ENCODE data around the gene CUL4B.
A peak's percentile ranks its signal among the peaks of the same experiment; 100 is the strongest.
"Not testable (repeated sequence)": the region's sequence is repeated elsewhere in the genome, so short reads cannot be mapped to it uniquely, and the experiment has no call there.

CUL4B gene

DNA sequence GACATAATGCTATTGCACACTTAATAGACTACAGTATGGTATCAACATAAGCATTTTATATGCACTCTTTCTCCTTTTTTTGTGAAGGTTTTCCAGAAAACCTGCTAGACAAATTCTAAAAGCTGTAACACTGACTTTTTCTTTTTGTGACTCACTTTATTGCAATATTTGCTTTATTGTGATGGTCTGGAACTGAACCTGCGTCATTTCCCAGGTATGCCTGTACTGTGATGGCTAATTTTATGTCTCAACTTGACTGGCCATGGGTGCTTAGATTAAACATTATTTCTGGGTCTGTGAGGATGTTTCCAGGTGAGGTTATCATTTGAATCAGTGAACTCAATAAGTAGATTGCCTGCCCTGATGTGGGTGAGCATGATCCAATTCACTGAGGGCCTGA is 56.2 kb downstream of the CUL4B start:
- ChIA-PET CTCF (no interaction called here), POLR2A (ENCODE audit: low non-redundant PET) (no interaction called here)

DNA sequence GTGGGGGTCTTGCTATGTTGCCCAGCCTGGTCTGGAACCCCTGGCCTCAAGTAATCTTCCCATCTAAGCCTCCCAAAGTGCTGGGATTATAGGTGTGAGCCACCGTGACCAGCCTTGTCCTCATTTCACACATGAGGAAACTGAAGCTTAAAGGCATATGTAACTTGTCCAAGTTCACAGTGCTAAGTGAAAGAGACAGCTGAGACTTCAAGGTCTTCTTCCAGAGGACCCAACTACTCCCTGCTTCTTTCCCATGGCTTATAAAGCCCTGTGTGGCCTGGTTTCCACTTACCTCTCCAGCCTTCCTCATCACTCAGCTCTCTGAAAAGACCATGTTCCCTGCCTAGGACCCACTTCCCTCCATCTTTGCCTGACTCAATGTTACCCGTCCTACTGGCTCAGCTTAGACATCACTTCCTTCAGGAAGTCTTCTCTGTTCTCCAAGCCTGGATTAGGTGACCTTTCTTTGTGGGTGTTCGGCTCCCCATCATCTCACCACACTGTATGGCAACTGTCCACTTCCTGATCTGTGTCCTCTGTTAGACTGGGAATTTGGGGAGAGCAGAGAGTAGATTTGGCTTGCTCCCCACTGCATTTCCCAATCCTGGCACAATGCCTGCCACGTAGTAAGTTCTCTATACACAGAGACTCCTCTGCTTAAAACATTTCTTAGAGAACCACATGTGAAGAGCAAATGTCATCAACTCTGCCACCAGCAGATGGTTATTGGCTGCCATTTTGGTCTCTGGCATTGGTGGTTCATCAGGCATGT is 61.3 kb downstream of the CUL4B start:
- ChIA-PET POLR2A (ENCODE audit: low non-redundant PET) (no interaction called here), CTCF (no interaction called here)
- TF ChIP-seq, protein P1, sequence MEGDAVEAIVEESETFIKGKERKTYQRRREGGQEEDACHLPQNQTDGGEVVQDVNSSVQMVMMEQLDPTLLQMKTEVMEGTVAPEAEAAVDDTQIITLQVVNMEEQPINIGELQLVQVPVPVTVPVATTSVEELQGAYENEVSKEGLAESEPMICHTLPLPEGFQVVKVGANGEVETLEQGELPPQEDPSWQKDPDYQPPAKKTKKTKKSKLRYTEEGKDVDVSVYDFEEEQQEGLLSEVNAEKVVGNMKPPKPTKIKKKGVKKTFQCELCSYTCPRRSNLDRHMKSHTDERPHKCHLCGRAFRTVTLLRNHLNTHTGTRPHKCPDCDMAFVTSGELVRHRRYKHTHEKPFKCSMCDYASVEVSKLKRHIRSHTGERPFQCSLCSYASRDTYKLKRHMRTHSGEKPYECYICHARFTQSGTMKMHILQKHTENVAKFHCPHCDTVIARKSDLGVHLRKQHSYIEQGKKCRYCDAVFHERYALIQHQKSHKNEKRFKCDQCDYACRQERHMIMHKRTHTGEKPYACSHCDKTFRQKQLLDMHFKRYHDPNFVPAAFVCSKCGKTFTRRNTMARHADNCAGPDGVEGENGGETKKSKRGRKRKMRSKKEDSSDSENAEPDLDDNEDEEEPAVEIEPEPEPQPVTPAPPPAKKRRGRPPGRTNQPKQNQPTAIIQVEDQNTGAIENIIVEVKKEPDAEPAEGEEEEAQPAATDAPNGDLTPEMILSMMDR (conservative IDR thresholded peaks at IDR 0.05; ENCODE audit: low read depth) = no peak
- H3K27ac ChIP-seq = no peak overlapping the region
- no peak for DNase-seq (ENCODE audit: low spot score)

More for the DNA sequence above, 56.2 kb downstream of the CUL4B start:
- peak; percentile 20 for DNase-seq (ENCODE audit: low spot score)
- H3K27ac ChIP-seq = no peak overlapping the region
- TF ChIP-seq, protein P1 (conservative IDR thresholded peaks at IDR 0.05; ENCODE audit: low read depth) = no peak

DNA sequence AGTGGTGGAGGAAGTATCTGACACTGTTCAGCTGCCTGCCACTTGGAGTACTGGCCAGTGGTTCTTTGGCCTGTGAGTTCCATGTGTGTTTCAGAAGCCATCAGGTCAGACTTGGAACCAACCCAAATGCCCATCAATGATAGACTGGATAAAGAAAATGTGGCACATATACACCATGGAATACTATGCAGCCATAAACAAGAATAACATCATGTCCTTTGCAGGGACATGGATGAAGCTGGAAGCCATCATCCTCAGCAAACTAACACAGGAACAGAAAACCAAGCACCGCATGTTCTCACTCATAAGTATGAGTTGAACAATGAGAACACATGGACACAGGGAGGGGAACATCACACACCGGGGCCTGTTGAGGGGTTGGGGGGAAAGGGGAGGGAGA is 70.6 kb downstream of the CUL4B start:
- H3K27ac ChIP-seq; POLR2A ChIA-PET (ENCODE audit: low non-redundant PET); DNase-seq (ENCODE audit: low spot score): not testable (repeated sequence)
- CTCF ChIA-PET = interaction anchor here (0.6 kb wide), 1 partner anchor 109 kb away, joined by 3 read pairs; no protein-coding TSS in a partner anchor

DNA sequence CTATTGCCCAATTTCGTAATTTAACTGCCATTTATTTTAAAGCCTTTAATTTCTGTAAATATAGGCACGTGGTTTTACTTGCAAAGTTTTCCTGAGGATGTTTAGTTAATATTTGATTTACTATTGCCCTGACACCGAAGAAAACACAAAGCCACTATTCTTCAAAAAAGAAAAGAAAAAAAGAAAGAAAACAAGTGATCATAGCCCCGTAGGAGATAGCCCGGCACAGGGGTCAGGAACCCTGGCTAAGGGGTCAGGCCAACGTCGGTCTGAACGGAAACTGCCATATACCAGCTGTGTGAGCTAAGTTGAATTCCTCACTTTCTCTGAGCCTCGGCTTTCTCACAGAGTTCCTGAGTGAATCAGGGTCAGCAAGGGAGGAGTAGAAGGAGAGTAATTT is 74.0 kb downstream of the CUL4B start:
- POLR2A ChIA-PET (ENCODE audit: low non-redundant PET) = no interaction called here
- no peak for DNase-seq (ENCODE audit: low spot score)
- no peak overlapping the region for H3K27ac ChIP-seq
- CTCF ChIA-PET = no interaction called here
- TF ChIP-seq, protein P1 (conservative IDR thresholded peaks at IDR 0.05; ENCODE audit: low read depth) = no peak

DNA sequence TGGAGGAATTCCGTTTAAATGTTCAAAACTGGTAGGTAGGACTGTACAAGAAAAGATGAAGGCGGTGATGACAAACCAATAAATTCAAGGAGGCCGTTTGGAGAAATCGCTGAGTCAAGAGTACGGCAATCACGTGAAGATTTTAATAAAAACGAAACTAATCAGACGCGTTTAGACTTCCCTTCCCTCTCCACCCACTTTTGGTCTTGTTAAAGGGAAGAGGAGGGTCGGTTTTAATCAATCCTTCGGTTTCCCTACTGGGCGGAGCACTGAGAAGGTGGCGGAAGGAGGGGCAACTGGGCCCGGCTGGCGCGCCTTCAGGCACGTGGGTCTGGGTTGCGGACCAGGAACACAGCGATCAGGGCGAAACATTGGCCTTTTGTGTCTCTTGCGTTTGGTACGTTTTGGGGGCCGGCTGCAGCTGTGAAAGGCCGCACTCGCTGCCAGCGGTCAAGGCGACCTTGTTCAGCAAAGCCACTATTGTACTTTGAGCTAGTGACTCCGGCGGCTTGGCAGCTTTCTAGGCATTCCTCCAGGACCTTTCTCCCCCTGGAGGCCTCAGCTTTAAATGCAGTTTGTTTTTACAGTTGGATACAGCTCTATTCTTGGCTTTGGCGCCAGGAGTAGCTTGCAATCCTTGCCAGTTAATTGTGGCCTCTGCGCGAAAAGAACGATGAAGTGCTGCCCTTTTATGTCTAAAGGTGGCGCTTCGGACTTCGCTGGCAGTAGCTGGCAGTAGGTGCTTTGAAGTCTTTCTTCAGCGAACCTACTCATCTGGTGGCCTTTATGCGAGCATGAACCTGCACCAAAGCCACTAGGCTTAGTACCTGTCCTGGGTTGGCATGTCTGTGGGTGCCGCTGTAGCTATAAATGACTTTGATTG is 74.9 kb downstream of the CUL4B start:
- TF ChIP-seq, protein P1 (conservative IDR thresholded peaks at IDR 0.05; ENCODE audit: low read depth) = peak; percentile 67
- DNase-seq (ENCODE audit: low spot score) = peak; percentile 63
- ChIA-PET CTCF (interaction anchor here (0.6 to 0.7 kb wide), 2 partner anchors 69 to 107 kb away, joined by 3 read pairs; no protein-coding TSS in a partner anchor), POLR2A (ENCODE audit: low non-redundant PET) (no interaction called here)
- peak overlapping the region; percentile 92 for H3K27ac ChIP-seq

DNA sequence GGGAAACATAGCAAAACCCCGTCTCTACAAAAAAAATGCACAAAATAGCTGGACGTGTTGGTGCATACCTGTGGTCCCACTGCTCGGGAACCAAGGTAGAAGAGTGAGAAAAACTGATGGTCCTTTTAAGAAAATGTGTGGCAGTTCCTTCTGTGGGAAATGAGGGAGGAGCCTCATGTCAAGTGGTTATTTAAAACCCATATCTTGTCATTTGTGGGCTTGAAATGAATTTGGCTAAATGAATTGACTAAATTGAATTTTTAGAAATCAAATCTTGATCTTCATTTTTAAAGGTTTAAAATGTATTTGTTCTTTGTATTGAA is 75.5 kb downstream of the CUL4B start:
- ChIA-PET POLR2A (ENCODE audit: low non-redundant PET) (no interaction called here), CTCF (no interaction called here)
- TF ChIP-seq, protein P1 (conservative IDR thresholded peaks at IDR 0.05; ENCODE audit: low read depth) = no peak
- peak; percentile 3 for DNase-seq (ENCODE audit: low spot score)
- H3K27ac ChIP-seq = peak overlapping the region; percentile 92

DNA sequence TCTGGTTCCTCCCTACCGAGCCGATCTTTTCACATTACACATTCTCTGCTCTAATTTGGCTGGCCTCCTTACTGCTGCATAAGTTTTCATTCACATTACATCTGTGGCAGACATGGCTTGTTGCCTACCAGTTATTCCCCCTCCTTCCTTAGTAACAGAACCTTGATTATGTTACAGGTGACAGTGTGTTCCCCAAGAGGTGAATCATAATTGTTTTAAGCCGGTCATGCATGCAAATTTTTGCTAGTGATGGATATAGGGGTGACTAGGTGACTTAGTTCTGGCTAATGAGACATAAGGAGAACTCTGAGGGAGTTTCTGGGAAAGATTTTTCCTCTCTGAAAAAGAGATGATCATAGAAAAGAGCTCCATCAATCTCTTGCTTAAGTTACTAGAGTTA is 83.3 kb downstream of the CUL4B start:
- ChIA-PET POLR2A (ENCODE audit: low non-redundant PET) (no interaction called here), CTCF (interaction anchor here (0.6 kb wide), 3 partner anchors 443 to 877 kb away, joined by 3 to 6 read pairs (median 3); no protein-coding TSS in a partner anchor)
- no peak for DNase-seq (ENCODE audit: low spot score)
- TF ChIP-seq, protein P1 (conservative IDR thresholded peaks at IDR 0.05; ENCODE audit: low read depth) = no peak
- H3K27ac ChIP-seq = no peak overlapping the region
